ENCODE results near the gene CAV3.
A peak's percentile ranks its signal among the peaks of the same experiment; 100 is the strongest.

Gene CAV3

DNA sequence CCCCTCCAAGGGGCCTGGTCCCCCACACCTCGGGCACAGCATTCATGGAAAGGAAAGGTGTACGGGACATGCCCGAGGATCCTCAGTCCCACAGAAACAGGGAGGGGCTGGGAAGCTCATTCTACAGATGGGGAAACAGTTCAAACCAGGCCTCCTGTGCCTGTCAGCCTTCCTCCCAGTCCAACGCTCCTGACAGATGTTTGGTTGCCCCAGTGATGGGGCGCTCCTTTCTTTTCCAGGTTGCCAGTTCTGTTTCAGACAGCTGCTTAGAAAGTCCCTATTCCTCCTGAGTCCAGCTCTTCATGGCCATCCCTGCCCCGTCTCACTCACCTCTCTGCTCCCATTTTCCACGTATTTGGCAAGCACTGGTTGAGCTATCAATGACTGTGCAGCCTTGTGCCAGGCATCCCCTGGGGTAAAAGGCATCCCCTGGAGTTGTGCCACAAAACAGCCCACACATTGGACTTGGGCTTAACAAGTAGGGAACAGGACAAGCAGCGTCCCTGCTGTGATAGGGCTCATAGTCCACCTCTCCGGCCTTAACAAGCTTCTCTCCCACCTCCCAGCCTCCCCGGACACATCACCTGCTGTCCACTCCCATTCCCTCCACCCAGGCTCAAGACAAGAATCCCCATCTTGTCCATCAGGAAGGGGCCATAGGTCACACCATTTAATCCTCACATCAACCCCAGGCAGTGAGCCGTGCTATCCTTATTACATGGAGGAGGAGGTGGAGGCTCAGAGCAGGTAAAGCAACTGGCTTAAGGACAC is 29.2 kb downstream of the CAV3 start:
- no peak for DNase-seq (ENCODE audit: low read depth)

DNA sequence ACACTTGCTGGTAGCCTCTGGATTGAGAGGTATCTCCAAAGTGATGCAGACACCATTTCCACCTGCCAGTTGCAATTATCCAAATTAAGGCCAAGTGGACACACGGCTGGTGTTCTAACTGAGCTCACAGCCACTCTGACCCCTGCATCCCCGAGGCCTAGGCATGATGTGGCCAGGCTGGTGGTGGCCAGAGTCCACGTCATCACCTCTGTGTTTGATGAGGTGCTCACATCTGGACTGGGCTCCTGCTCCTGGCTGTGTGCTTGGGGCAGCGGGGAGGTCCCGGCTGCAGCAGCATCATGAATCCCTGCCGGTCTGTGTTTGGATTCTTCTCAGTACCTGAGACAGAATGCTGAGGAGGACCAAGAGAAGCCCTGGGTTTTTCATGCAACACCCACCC is 30.9 kb downstream of the CAV3 start:
- no peak for DNase-seq (ENCODE audit: low read depth)

DNA sequence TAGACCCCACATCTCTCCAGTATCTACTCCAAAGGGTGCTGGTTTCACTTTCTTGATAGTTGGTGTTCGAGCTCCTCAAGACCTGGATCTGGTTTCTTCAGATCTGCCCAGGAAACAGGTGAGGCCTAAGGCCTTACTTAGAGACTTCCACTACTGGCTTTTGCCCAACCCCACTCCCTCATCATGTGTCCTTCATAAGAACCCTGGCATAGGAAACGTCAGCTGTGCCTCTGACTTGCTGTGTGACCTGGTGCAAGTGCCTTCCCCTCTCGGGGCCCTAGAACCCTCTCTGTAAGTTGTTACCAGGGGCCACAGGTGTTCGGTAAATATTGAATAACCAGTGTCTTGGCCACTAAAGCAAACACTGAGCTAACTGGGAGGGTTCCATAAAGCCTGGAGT is 31.9 kb downstream of the CAV3 start:
- DNase-seq (ENCODE audit: low read depth) = no peak

DNA sequence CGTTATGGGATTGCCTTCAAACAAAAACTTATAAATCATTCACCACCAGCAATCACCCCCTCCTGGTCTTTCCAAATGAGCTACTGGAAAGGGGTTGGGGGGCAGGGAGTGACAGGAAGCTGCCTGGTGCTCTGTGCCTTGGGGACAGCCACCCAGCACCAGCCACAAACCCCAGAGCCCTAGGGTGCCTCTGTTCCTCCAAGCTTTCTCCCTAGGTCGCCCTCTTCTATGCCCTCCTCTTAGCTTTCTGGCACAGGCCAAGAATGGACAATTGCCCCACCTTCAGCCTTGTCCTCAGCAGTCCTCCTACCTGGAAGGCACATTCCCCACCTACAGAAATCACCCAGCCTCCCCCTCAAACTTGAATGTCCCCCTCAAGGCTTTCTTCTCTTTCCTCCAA is 32.5 kb downstream of the CAV3 start:
- DNase-seq (ENCODE audit: low read depth) = no peak

DNA sequence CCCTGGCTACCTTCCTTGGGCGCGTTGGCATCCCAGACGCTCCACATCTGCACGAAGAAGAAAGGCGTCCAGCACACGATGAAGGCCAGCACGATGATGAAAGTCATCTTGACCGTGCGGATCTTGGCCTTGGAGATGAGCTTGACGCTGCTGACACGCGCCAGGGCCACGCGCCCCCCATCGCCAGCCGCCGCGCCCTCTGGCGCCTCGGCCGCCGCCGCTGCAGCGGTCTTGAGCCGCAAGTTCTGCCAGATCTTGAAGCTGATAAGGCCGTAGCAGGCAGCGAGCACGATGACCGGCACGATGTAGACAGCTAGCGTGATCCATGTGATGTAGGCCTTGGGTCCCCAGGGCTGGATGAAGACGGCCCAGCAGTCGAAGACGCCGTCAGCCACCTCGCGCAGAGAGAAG is 33.7 kb downstream of the CAV3 start:
- no peak for DNase-seq (ENCODE audit: low read depth)

DNA sequence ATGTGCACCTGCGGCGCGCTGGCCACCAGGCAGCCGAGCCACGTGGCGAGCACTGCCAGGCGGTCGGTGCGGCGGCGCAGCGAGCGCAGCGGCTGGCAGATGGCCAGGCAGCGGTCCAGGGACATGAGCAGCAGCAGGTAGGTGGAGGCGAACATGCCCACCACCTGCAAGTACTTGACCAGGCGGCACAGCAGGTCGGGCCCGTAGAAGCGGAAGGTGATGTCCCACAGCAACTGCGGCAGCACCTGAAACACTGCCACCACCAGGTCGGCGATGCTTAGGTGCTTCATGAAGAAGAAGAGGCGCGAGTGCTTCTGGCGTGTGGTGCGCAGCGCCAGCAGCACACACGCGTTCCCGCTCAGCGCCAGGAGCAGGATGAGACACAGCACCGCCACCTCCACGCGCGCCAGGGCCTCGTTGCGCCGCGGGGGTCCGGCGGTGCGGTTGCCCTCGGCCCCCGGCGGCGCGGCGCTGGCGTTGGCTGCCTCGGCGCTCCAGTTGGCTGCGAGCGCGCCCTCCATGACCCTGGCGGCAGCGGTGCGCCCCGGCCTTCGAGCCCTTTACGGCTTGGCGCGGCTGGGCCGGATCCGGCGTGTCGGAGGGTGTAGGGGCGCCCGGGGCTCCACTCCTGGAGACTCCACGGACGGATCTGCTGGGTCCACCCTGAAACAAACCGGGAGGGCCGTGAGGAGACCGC is 34.2 kb downstream of the CAV3 start:
- no peak for DNase-seq (ENCODE audit: low read depth)

DNA sequence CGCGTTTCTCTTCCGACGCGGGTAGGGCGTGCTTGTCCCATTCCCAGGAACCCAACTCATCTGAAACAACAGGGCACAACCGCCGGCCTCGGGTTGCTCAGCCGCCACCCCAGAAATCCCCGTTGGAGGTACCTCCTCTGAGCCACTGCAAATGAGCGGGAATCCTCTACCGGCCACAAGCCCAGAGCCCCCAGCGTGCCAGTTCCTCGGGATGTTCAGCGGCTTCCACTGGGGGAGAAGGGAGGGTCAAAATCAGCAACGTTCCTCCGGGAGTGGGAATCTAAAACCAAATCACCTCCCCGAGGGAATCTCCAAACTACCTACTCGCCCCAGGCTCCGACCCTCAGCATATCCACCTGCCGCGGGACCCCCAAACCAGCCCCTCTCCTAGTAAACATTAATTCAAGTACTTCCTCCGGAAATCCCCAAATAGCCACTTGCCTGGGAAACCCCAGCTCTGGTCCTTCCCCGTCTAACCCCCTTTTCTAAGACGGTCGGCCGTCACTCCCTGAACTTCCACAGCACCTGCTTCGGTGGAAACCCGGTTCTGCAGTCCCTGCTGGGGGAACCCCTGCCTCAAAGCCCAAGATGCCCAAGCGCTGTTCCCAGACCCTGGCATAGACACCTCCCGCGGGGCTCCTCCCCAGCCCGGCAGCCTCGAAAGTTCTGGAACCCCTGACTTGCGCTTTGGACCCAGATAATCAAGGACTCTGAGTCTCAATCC is 34.9 kb downstream of the CAV3 start:
- no peak for DNase-seq (ENCODE audit: low read depth)

DNA sequence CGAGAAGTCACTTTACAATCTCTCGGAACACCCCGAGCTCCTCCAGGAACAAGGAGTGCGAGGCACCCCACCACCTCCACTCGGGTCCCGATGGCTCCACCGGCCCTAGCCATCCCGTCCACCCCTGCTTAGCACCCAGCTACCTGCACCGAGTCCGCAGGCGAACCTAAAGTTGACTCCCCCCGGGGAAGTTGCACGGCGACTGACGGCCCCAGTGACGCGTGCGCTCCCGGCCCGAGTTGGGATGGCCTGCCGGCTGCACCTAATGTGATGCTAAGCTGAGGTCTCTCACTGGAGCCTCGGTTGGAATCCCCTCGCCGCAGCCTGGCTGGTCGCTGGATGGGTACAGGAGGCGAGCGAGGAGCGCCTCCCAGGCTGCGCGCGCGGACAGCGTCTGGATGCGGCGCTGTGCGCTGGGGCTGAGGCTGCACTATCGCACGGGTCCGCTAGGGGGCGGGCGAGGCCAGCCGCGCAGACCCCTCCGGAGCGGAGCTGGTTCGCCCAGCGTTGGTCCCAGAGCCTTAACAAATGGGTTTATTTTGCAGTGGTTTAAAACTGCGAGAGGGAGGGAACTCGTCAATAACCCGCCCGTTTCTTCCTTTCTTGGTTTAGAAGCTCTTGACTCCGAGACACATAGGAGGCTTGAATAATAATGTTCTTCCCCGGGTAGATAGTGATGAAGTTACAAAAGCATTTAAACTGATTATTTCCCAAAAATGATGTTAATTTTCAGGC is 35.7 kb downstream of the CAV3 start, which contains the start of gene OXTR:
OXTR (minus strand) TSS at position 526 of the 735 bp plus-strand sequence. CDS start 1,426 bp downstream, outside the sequence.
- peak; percentile 74 for DNase-seq (ENCODE audit: low read depth)

DNA sequence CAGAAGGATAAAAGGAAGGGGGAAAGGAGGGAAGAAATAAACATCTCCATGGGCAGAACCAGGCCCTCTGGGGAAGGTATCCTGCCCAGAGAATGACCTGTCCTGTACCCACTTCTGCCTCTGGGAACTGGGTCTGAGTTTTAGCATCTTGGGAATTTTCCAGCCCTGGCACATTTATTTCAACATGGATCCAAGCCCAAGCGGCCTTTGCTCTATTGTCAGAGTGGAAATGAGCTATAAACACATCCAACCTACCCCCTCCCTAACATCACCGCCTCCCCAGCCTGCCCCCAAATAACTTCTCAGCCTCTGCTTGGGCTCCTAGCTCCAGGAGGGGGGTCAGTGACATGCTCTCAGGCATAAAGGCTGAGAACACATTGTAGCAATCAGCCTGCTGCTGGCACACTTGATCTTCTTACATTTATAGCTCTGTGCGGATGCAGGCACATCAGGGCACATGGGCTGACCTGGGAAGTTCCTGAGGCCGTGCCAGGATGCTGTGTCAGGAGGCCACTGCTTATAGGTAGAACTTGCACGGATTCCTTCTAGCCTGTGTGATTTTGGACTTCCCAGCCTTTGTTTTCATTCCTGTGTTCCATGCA is 40.4 kb downstream of the CAV3 start:
- DNase-seq (ENCODE audit: low read depth) = no peak

DNA sequence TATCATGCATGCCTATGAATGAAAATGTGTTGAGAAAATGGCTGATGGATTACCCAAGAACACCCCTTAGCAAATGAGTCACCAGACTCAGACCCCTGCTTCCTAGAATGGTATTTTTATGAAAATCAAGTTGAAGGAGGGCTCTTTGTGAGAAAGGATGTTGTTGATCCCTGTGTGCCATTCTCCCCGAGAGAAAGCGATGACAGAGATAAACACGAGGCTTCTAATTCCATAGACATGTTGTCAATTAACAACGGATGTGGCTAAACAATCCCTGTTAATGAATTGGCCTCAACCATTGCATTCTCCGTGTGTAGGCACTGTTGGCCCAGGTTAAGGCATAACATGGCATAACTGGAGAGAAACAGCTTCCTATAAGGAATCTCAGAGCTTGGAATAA is 41.6 kb downstream of the CAV3 start:
- DNase-seq (ENCODE audit: low read depth) = no peak

DNA sequence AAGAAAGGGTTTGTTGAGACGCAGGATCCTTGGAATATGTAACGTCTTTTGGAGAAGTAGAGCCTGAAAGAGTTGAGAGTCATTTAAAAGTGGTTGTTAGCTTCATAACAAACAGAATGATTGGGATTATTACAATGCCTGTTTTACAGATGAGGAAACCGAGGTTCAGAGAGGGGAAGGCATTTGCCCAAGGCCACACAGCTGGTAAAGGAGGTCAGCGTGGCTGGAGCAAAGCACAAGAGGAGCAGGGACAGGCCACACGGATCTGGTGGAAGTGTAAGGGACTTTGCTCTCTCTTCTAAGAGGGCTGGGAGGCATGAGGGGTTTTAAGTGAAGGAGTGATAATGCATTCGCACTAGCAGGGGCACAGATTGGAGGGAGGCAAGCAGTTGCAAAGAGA is 42.0 kb downstream of the CAV3 start:
- DNase-seq (ENCODE audit: low read depth) = no peak

DNA sequence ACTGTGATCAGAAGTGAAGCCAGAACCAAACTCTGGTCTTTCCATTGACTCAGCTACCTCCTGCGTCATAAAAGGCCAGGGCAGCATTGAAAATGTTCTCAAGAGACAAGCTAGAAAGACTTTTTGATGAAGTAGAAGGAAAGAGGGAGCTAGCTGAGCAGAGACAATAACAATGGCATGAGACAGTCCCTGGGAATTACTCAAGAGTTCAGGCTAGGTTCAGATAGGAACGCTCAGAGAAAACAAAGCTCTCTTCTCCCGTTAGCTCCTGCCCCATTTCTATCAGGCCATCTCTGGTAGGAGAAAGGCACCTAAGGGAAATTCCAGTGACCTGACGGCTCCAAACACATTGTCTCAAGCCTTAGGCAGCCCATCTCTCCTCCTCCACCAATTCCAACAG is 42.8 kb downstream of the CAV3 start:
- DNase-seq (ENCODE audit: low read depth) = no peak

DNA sequence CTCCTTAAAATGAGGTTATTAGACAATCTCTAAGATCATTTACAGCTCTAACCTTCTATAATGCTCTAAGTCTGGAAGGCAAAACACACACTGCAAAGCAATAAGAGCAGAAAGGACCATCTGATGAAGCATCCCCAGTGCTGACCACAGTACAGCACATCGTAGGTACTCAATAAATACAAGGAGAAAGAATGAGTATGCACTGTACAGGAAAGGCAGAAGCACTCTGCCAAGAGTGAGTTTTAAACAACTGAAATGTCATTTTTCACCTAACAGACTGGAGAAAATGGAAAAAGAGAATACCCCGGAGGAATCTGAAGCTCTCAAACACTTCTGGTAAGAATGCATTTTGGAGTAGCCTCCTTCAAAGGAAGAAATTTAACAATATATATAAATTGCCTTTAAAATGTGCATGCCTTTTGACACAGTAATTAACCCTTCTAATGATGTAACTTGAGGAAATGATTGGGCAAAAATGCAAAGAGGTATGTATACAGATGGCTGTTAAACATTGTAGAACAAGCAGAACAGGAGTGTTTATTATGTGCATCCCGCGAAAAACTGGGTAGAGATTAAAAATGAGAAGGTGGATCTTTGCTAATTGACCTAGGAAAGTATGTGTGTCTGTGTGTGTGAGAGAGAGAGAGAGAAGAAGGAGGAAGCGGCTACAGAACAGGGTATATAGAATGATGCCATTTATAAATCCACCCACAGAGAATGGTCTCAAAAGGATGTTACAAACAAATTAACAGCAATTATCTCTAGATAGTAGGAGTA is 43.8 kb downstream of the CAV3 start:
- DNase-seq (ENCODE audit: low read depth) = no peak

DNA sequence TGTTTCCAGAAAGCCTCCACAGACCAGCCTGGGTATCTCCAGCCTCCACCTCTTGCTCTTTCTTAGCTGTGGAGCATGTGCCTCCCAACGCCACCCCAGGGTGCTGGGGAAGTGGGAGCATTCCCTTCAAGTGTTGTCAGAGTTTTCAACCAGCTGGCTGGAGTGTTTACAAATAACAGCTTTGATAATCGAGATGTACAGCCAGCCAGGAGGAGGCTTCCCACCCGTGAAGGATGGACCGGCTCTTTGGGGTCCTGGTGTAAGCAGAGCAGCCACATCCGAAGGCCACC is 44.3 kb downstream of the CAV3 start:
- no peak for DNase-seq (ENCODE audit: low read depth)

DNA sequence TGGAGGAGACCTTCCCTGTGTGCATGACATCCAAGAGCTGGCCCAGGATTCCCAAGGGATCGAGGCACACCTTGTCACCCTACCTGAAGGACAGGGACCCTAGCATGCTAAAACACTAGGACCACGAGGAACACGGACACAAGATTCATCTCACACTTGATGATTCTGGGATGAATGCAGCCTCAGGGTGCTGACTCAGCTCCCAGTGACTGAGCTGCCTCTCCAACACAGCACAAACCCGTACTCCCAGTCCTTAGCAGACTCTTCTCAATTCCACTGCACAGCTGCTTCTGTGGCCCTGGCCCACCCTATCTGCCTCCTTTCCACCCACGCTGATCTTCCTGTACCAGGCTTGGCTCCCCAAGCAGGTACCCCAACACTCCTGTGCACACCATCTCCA is 44.9 kb downstream of the CAV3 start:
- DNase-seq (ENCODE audit: low read depth) = no peak

DNA sequence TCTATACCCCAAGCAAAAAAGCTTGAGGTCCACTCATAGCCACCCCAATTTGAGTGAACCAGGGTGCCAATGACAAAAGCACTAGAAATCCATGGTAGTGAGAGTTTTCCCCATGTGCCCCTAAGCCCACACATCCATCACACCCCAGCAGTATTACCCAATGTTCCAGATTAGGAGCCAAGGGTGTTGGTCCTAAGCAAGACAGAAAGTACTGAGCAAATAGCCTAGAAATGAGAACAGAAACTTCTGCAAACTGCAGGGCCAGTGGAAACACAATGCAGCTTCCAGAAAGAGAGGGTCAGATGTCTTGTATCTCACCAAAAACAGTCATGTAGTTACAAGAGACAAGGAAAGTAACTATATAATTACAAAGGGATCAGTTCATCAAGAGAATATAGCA is 46.7 kb downstream of the CAV3 start:
- DNase-seq (ENCODE audit: low read depth) = no peak

DNA sequence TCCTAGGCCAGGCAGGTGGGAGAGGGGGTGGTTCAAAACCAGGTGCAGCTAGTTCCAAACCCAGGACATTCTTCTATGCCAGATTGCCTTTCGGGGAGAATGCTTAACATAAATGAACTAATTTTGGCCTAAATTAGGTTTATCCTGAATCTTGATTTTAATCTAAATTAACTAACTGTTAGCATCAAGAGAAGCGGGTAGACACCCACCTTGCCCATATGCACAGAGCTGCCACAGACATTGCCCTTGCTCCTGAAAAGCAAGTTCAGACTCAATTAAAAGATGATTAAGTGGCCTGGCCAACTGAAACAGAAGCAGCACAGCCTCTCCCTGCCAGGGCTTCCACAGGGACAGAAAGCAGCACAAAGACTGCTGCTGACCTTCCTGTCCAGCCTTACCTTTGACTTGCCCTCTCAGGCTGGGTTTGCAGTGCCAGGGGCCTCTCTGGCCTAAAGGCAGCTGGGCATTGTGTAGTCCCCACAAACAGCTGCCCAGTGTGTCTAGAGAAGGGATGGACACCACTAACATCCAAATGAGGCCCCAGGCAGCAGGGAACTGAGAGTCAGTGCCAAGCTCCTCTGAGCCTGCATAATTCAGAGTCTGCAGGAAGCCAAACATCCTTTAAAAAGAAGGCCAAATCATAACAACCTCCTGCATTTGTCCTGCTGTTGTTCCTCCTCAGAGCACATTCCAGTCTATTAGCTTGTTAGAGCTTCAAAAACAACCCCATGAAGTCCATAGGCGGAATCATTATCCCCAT is 51.3 kb downstream of the CAV3 start:
- no peak for DNase-seq (ENCODE audit: low read depth)

DNA sequence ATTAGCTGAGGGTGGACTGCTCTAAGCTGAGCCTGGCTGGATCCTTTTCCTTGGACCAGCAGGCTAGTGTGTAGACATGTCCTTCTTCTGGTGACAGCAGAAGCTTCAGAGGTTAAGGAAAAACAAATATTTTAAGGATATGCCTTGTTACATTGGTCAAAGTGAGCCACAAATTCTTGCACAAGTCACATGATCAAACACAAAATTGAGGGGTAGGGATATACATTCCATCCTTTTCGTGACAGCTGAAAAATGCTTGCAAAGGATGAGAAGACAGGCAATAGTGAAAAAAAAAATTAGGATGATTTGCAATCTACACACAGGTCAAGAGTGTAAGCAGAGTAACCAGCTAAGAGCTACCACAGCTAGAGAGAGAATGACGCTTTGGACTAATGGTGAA is 56.9 kb downstream of the CAV3 start:
- DNase-seq (ENCODE audit: low read depth) = no peak

DNA sequence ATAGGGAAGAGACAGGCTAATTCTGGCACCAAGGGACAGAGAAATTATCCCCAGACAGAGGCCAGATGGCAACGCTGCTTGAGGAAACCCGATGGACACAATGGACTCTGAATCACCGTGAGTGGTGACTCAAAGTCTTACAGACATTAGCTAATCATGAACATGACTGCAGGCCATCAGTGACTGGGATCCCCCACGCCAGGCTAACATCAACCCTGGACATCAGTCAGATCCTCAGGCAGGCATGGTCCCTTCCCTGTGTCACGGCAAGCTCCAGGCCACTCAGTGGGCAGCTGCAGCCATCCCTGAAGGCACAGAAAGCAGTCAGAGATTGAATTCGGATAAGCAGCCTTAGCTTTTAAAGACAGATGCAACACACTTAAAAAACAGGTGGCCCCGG is 59.6 kb downstream of the CAV3 start:
- peak; percentile 66 for DNase-seq (ENCODE audit: low read depth)

DNA sequence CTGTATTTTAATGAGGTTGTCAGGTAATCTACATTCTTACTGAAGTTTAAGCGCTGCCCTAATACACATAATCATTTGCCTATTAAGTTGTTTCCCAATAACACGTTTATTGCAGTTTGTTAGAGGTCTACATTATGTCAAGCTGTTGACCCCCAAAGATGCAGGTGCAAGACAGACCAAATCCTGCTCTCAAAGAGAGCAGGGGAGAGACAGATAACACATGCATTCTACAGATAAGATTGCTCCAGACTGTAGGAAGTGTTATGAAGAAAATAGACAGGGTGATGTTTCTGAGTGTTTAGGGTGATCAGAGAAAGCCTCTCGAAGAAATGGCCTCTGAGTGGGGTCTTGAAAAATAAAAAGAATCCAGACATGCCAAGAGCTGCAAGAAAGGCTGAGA is 60.6 kb downstream of the CAV3 start:
- DNase-seq (ENCODE audit: low read depth) = no peak

Data from GM04504 (cell line).